Keratinocyte (primary cell): Measurements from ENCODE around the gene CD2. TPM values are rescaled to one million over a fixed set of nuclear protein-coding genes. Genes with fewer than 3 reads are reported as not detected.

Source experiments
- DNase-seq: peaks from one replicate; pipeline ENCODE4 v3.0.0-alpha.2; 2011; ENCODE audit warnings: low read depth, missing footprints, low spot score
- FAIRE-seq: peaks from 2 replicates; lab custom pipeline; 2011; peaks lifted over from hg19 to GRCh38; lab: Jason Lieb, UNC
- H2AFZ ChIP-seq: 2 replicates; pipeline ENCODE4 v1.6.0; 2012; ENCODE audit warnings: low read length, control low read depth, inconsistent platforms; ENCODE audit not compliant: control insufficient read depth
- H3K27ac ChIP-seq: 2 replicates; pipeline ENCODE4 v1.5.1; 2011; ENCODE audit warnings: low read length; ENCODE audit not compliant: control insufficient read depth, insufficient read depth
- H3K27me3 ChIP-seq: 3 replicates; pipeline ENCODE4 v1.6.0; 2011; ENCODE audit warnings: low read length; ENCODE audit not compliant: control insufficient read depth, insufficient read depth; ENCODE audit errors: extremely low read depth
- H3K36me3 ChIP-seq, 2 experiments: 2 replicates in 1 of 2; 3 replicates in 1 of 2; pipeline ENCODE4 v1.5.1; 2011; ENCODE audit warnings: low read length in 2 of 2, mild to moderate bottlenecking in 1 of 2; ENCODE audit not compliant: control insufficient read depth in 2 of 2, insufficient read depth in 2 of 2; ENCODE audit errors: extremely low read depth in 1 of 2
- H3K4me1 ChIP-seq: 3 replicates; pipeline ENCODE4 v1.5.1; 2011; ENCODE audit warnings: low read length; ENCODE audit not compliant: control insufficient read depth, insufficient read depth; ENCODE audit errors: extremely low read depth
- H3K4me2 ChIP-seq: 3 replicates; pipeline ENCODE4 v1.6.0; 2011; ENCODE audit warnings: low read depth, low read length; ENCODE audit not compliant: control insufficient read depth, insufficient read depth; ENCODE audit errors: extremely low read depth
- H3K4me3 ChIP-seq, 3 experiments: fragments of 200-600 bp in 1 of 3; sonication (generic) in 1 of 3; 2 replicates in 2 of 3; 3 replicates in 1 of 3; pipeline ENCODE4 v1.5.1; 2011 to 2016; ENCODE audit warnings: low read length in 3 of 3, mild to moderate bottlenecking in 3 of 3, control low read depth in 2 of 3, inconsistent platforms in 1 of 3, low read depth in 1 of 3, mixed read lengths in 1 of 3, mixed run types in 1 of 3, moderate library complexity in 1 of 3; ENCODE audit not compliant: control insufficient read depth in 2 of 3, insufficient read depth in 2 of 3; ENCODE audit errors: extremely low read depth in 1 of 3
- H3K79me2 ChIP-seq: 2 replicates; pipeline ENCODE4 v1.6.0; 2012; ENCODE audit warnings: low read length; ENCODE audit not compliant: control insufficient read depth, insufficient read depth
- H3K9ac ChIP-seq: 3 replicates; pipeline ENCODE4 v1.6.0; 2011; ENCODE audit warnings: low read length; ENCODE audit not compliant: control insufficient read depth, insufficient read depth; ENCODE audit errors: extremely low read depth
- H3K9me1 ChIP-seq: 3 replicates; pipeline ENCODE4 v1.6.0; 2011; ENCODE audit warnings: low read length; ENCODE audit not compliant: control insufficient read depth, insufficient read depth; ENCODE audit errors: extremely low read depth
- H3K9me3 ChIP-seq: 2 replicates; pipeline ENCODE4 v1.5.1; 2012; ENCODE audit warnings: low read depth, low read length; ENCODE audit not compliant: control insufficient read depth
- H4K20me1 ChIP-seq: 3 replicates; pipeline ENCODE4 v1.6.0; 2011; ENCODE audit warnings: low read length; ENCODE audit not compliant: control insufficient read depth, insufficient read depth; ENCODE audit errors: extremely low read depth
- CTCF ChIP-seq, 3 experiments: IDR thresholded peaks in 1 of 3; conservative IDR thresholded peaks in 1 of 3; optimal IDR thresholded peaks in 1 of 3; 2 replicates in 2 of 3; 3 replicates in 1 of 3; pipeline versions ENCODE3 to v1.5.1; 2011; ENCODE audit warnings: low read length in 3 of 3, mild to moderate bottlenecking in 3 of 3, moderate library complexity in 2 of 3, control low read depth in 1 of 3, inconsistent platforms in 1 of 3; ENCODE audit not compliant: insufficient read depth in 2 of 3; ENCODE audit errors: extremely low read depth in 1 of 3
- EZH2 ChIP-seq: IDR thresholded peaks from one replicate; pipeline ENCODE4 v1.6.1; 2012; ENCODE audit warnings: inconsistent platforms, mild to moderate bottlenecking, low read length, moderate library complexity
- dilution Hi-C: fragments of 300-500 bp; cut with MboI; formaldehyde crosslinking; loops from one replicate; pipeline ENCODE4 v1.7.0; 2020; ENCODE audit warnings: low sequenced_read_pairs; ENCODE audit not compliant: extremely low pct_ligation_motif_present
- polyA plus RNA-seq, 5 experiments: library from polyadenylated mRNA; depleted of rRNA in 3 of 5; stranded (reverse) in 3 of 5; stranded (forward) in 1 of 5; unstranded in 1 of 5; fragments of >200 nt; gene quantifications; 1 replicate in 1 of 5; 2 replicates in 3 of 5; 3 replicates in 1 of 5; pipeline versions ENCODE4 v1.2.1 to v1.2.3, GENCODE V29; 2011 to 2012; ENCODE audit warnings: missing spikeins in 2 of 5, low read depth in 1 of 5, low replicate concordance in 1 of 5

CD2 gene
- polyA plus RNA-seq, 1 donor (not counting 4 experiments of a cell fraction or from before 2014, with no cell fraction given) = not detected

- Histone ChIP-seq H3K36me3 (no peaks in the 10 kb centered on the region), H3K9me1 (no peaks in the 10 kb centered on the region), H3K4me2 (no peak overlapping the region), H3K4me1 (no peaks in the 10 kb centered on the region), H3K27ac (no peak overlapping the region), H3K27me3 (no peaks in the 10 kb centered on the region), H3K4me3 (no peak overlapping the region), H4K20me1 (no peaks in the 10 kb centered on the region), H3K9me3 (no peaks in the 10 kb centered on the region), H3K79me2 (no peaks in the 10 kb centered on the region), H2AFZ (no peak overlapping the region), H3K9ac (no peak overlapping the region)
- DNase-seq (no peak), FAIRE-seq (no peak)
- no peak for TF ChIP-seq EZH2
- TF ChIP-seq CTCF (optimal IDR thresholded peaks at IDR 0.05 in 1 of 3, IDR thresholded peaks at IDR 0.05 in 1 of 3, conservative IDR thresholded peaks at IDR 0.05 in 1 of 3; ENCODE audit: extremely low read depth in 1 of 3, insufficient read depth in 2 of 3, low read length in 3 of 3) = no peak
- dilution Hi-C loops = no loop called here
Observed at GRCh38 chr1:116759636-116760035, 5.4 kb downstream of the CD2 start.

GRCh38 chr1:116760487-116760886 is 6.3 kb downstream of the CD2 start:
- no peak for DNase-seq
- FAIRE-seq = no peak
- no peak overlapping the region for H3K9ac ChIP-seq
- no peaks in the 10 kb centered on the region for H3K36me3 ChIP-seq
- H3K27ac ChIP-seq = no peak overlapping the region
- no peaks in the 10 kb centered on the region for H3K4me1 ChIP-seq
- no peaks in the 10 kb centered on the region for H3K9me3 ChIP-seq
- no peak overlapping the region for H3K4me2 ChIP-seq
- H3K4me3 ChIP-seq = no peak overlapping the region
- no peaks in the 10 kb centered on the region for H3K9me1 ChIP-seq
- dilution Hi-C loops = no loop called here
- no peaks in the 10 kb centered on the region for H3K27me3 ChIP-seq
- no peaks in the 10 kb centered on the region for H4K20me1 ChIP-seq
- H3K79me2 ChIP-seq = no peaks in the 10 kb centered on the region
- no peak for TF ChIP-seq CTCF (optimal IDR thresholded peaks at IDR 0.05 in 1 of 3, IDR thresholded peaks at IDR 0.05 in 1 of 3, conservative IDR thresholded peaks at IDR 0.05 in 1 of 3; ENCODE audit: extremely low read depth in 1 of 3, insufficient read depth in 2 of 3, low read length in 3 of 3)
- TF ChIP-seq EZH2 = no peak
- H2AFZ ChIP-seq = no peak overlapping the region
